H1 (cell line): ENCODE measurements around the gene FOXF1. TPM values are rescaled to one million over a fixed set of nuclear protein-coding genes. Genes with fewer than 3 reads are reported as not detected.
A peak's percentile ranks its signal among the peaks of the same experiment; 100 is the strongest.

ENCODE experiments used
- CTCF ChIA-PET: fragments of 300-600 bp; sonication (Branson Sonifier 250); formaldehyde crosslinking; loops from one replicate; lab custom pipeline; 2021; ENCODE audit not compliant: partially characterized antibody; lab: Charles Lee
- POLR2A ChIA-PET: fragments of 300-600 bp; sonication (Branson Sonifier 250); formaldehyde crosslinking; loops from one replicate; lab custom pipeline; 2021; ENCODE audit warnings: inconsistent platforms; ENCODE audit not compliant: partially characterized antibody; lab: Charles Lee
- DNase-seq, 2 experiments: peaks; one replicate each; pipeline versions ENCODE4 v3.0.0 to v3.0.0-alpha.2; 2010 to 2022; ENCODE audit warnings: low spot score in 2 of 2, low read depth in 1 of 2, mixed read lengths in 1 of 2
- FAIRE-seq: peaks from 2 replicates; lab custom pipeline; 2011; peaks lifted over from hg19 to GRCh38; lab: Jason Lieb, UNC
- H2AFZ ChIP-seq: 2 replicates; pipeline ENCODE4 v1.8.1; 2012; ENCODE audit warnings: low read length, inconsistent platforms
- H2AK5ac ChIP-seq: 2 replicates; pipeline ENCODE4 v1.6.1; 2013; ENCODE audit warnings: low read depth, low read length
- H2BK120ac ChIP-seq: replicated peaks from 2 replicates; pipeline ENCODE3; 2013; ENCODE audit warnings: low read depth, low read length, inconsistent platforms
- H2BK12ac ChIP-seq: 2 replicates; pipeline ENCODE4 v1.6.1; 2013; ENCODE audit warnings: low read depth, low read length
- H2BK15ac ChIP-seq: 2 replicates; pipeline ENCODE4 v1.6.1; 2013; ENCODE audit warnings: low read length
- H2BK20ac ChIP-seq: 2 replicates; pipeline ENCODE4 v1.6.1; 2013; ENCODE audit warnings: low read length
- H2BK5ac ChIP-seq: 2 replicates; pipeline ENCODE4 v1.6.1; 2013; ENCODE audit warnings: low read depth, low read length
- H3K14ac ChIP-seq: 2 replicates; pipeline ENCODE4 v1.6.1; 2013; ENCODE audit warnings: inconsistent platforms; ENCODE audit not compliant: insufficient read length
- H3K18ac ChIP-seq: 2 replicates; pipeline ENCODE4 v1.6.1; 2013; ENCODE audit warnings: low read length; ENCODE audit errors: extremely low read depth
- H3K23ac ChIP-seq: 2 replicates; pipeline ENCODE4 v1.6.1; 2013; ENCODE audit warnings: inconsistent platforms; ENCODE audit not compliant: insufficient read length
- H3K23me2 ChIP-seq: 2 replicates; pipeline ENCODE4 v1.6.1; 2013; ENCODE audit warnings: low read depth, low read length
- H3K27ac ChIP-seq: 2 replicates; pipeline ENCODE4 v1.6.1; 2011; ENCODE audit warnings: low read depth, low read length, inconsistent platforms
- H3K27me3 ChIP-seq, 4 experiments: replicated peaks in 1 of 4; 1 replicate in 1 of 4; 2 replicates in 3 of 4; pipeline versions ENCODE4 v1.6.1 to v1.8.1; 2011 to 2013; ENCODE audit warnings: low read length in 3 of 4, mild to moderate bottlenecking in 3 of 4, inconsistent platforms in 2 of 4, mixed read lengths in 2 of 4, moderate library complexity in 1 of 4; ENCODE audit not compliant: control insufficient read depth in 3 of 4, insufficient read depth in 3 of 4; ENCODE audit errors: extremely low read depth in 1 of 4
- H3K36me3 ChIP-seq, 4 experiments: 2 replicates each; pipeline versions ENCODE4 v1.6.1 to v1.8.1; 2011 to 2013; ENCODE audit warnings: mild to moderate bottlenecking in 4 of 4, low read length in 3 of 4, moderate library complexity in 2 of 4, control low read depth in 1 of 4, inconsistent platforms in 1 of 4; ENCODE audit not compliant: insufficient read depth in 4 of 4, control insufficient read depth in 2 of 4
- H3K4ac ChIP-seq: replicated peaks from 2 replicates; pipeline ENCODE3; 2013; ENCODE audit warnings: low read length, low read depth, mixed read lengths, inconsistent platforms; ENCODE audit not compliant: insufficient read length
- H3K4me1 ChIP-seq, 4 experiments: replicated peaks in 1 of 4; 1 replicate in 1 of 4; 2 replicates in 3 of 4; pipeline versions ENCODE4 v1.6.1 to v1.8.1; 2011 to 2013; ENCODE audit warnings: low read length in 3 of 4, inconsistent platforms in 2 of 4, mixed read lengths in 1 of 4; ENCODE audit not compliant: insufficient read depth in 4 of 4, control insufficient read depth in 3 of 4
- H3K4me2 ChIP-seq, 2 experiments: 2 replicates each; pipeline versions ENCODE4 v1.6.1 to v1.8.1; 2011 to 2013; ENCODE audit warnings: low read depth in 2 of 2, low read length in 2 of 2, control low read depth in 1 of 2, inconsistent platforms in 1 of 2, mild to moderate bottlenecking in 1 of 2; ENCODE audit not compliant: insufficient read depth in 1 of 2
- H3K4me3 ChIP-seq, 4 experiments: fragments of 200-600, 300-600 bp in 1 of 4; sonication (generic), shearing (Covaris generic), sonication (Bioruptor Twin) in 1 of 4; 2 replicates each; pipeline versions ENCODE4 v1.5.1 to v1.8.1; 2011 to 2016; ENCODE audit warnings: low read length in 4 of 4, low read depth in 3 of 4, control low read depth in 2 of 4, inconsistent platforms in 2 of 4, mild to moderate bottlenecking in 2 of 4, mixed read lengths in 1 of 4, moderate library complexity in 1 of 4; ENCODE audit not compliant: insufficient read depth in 2 of 4; ENCODE audit errors: extremely low read depth in 1 of 4
- H3K56ac ChIP-seq: replicated peaks from 2 replicates; pipeline ENCODE3; 2013; ENCODE audit warnings: low read depth, mild to moderate bottlenecking, mixed read lengths, low read length, inconsistent platforms; ENCODE audit not compliant: insufficient read length
- H3K79me1 ChIP-seq: 2 replicates; pipeline ENCODE4 v1.6.1; 2013; ENCODE audit warnings: low read depth, low read length, control low read depth
- H3K79me2 ChIP-seq, 2 experiments: 2 replicates each; pipeline versions ENCODE4 v1.6.1 to v1.8.1; 2012 to 2013; ENCODE audit warnings: low read length in 2 of 2, mild to moderate bottlenecking in 2 of 2, inconsistent platforms in 1 of 2; ENCODE audit not compliant: insufficient read depth in 2 of 2, control insufficient read depth in 1 of 2
- H3K9ac ChIP-seq, 4 experiments: replicated peaks in 1 of 4; 1 replicate in 1 of 4; 2 replicates in 3 of 4; pipeline versions ENCODE4 v1.6.1 to v1.8.1; 2011 to 2013; ENCODE audit warnings: low read depth in 3 of 4, low read length in 3 of 4, control low read depth in 2 of 4, mild to moderate bottlenecking in 2 of 4, moderate library complexity in 2 of 4, inconsistent platforms in 1 of 4; ENCODE audit errors: extremely low read depth in 1 of 4
- H3K9me3 ChIP-seq, 2 experiments: 2 replicates each; pipeline versions ENCODE4 v1.6.1 to v1.8.1; 2012 to 2013; ENCODE audit warnings: mild to moderate bottlenecking in 2 of 2, moderate library complexity in 2 of 2, control low read depth in 1 of 2, inconsistent platforms in 1 of 2, low read depth in 1 of 2, low read length in 1 of 2, mixed read lengths in 1 of 2; ENCODE audit not compliant: insufficient read depth in 2 of 2
- H4K20me1 ChIP-seq, 2 experiments: replicated peaks in 1 of 2; 2 replicates each; pipeline versions ENCODE3 to v1.8.1; 2011 to 2013; ENCODE audit warnings: inconsistent platforms in 2 of 2, low read length in 2 of 2, mild to moderate bottlenecking in 1 of 2; ENCODE audit not compliant: insufficient read depth in 2 of 2, control insufficient read depth in 1 of 2
- H4K5ac ChIP-seq: 2 replicates; pipeline ENCODE4 v1.6.1; 2013; ENCODE audit warnings: low read length, low read depth, mixed read lengths, inconsistent platforms; ENCODE audit not compliant: insufficient read length
- H4K8ac ChIP-seq: 2 replicates; pipeline ENCODE4 v1.8.0; 2013; ENCODE audit warnings: mild to moderate bottlenecking, moderate library complexity, low read length, inconsistent platforms; ENCODE audit not compliant: insufficient read depth; ENCODE audit errors: extremely low read depth
- H4K91ac ChIP-seq: replicated peaks from 2 replicates; pipeline ENCODE3; 2013; ENCODE audit warnings: low read length, mixed read lengths, inconsistent platforms; ENCODE audit not compliant: insufficient read length
- CBX8 ChIP-seq: fragments of 300-800, 300-1000 bp; sonication (generic); IDR thresholded peaks from 2 replicates; pipeline ENCODE4 v1.7.1; 2016; ENCODE audit warnings: low read depth, low read length, borderline replicate concordance
- EP300 ChIP-seq, 2 experiments: IDR thresholded peaks; 1 replicate in 1 of 2; 2 replicates in 1 of 2; pipeline ENCODE4 v1.6.1; 2011 to 2012; ENCODE audit warnings: low read depth in 2 of 2, low read length in 2 of 2, mild to moderate bottlenecking in 2 of 2, borderline replicate concordance in 1 of 2, inconsistent platforms in 1 of 2, moderate library complexity in 1 of 2
- EZH2 ChIP-seq: fragments of 200-600 bp; sonication (generic); IDR thresholded peaks from 2 replicates; pipeline ENCODE4 v1.7.1; 2012; ENCODE audit warnings: low read depth, mild to moderate bottlenecking, moderate library complexity, low read length, inconsistent platforms; ENCODE audit not compliant: severe bottlenecking
- MAFK ChIP-seq: IDR thresholded peaks from 2 replicates; pipeline ENCODE4 v1.6.1; 2012; ENCODE audit warnings: low read depth, mild to moderate bottlenecking, improper control_type of control experiment, low read length
- RNF2 ChIP-seq: fragments of 200-900, 300-1000 bp; sonication (generic); IDR thresholded peaks from 2 replicates; pipeline ENCODE4 v1.7.1; 2016; ENCODE audit warnings: borderline replicate concordance, low read depth, mild to moderate bottlenecking, antibody characterized with exemption, low read length; ENCODE audit not compliant: poor library complexity, severe bottlenecking; ENCODE audit errors: missing control alignments
- SUZ12 ChIP-seq: fragments of 200-600 bp; sonication (generic); IDR thresholded peaks from 2 replicates; pipeline ENCODE4 v1.6.1; 2012; ENCODE audit warnings: mild to moderate bottlenecking, inconsistent platforms, low read length, moderate library complexity, mixed read lengths
- WGBS, 2 experiments: shearing (Covaris generic) in 1 of 2; methylation state at CpG; one replicate each; pipeline versions ENCODE4 v1.1.6 to v1.1.7; 2013 to 2015; ENCODE audit warnings: low lambda C conversion rate in 2 of 2, mixed read lengths in 2 of 2, inconsistent platforms in 1 of 2, low coverage in 1 of 2, missing lambda C conversion rate in 1 of 2; ENCODE audit not compliant: insufficient replicate concordance in 2 of 2, insufficient coverage in 1 of 2, insufficient read length in 1 of 2; ENCODE audit errors: extremely low coverage in 1 of 2, missing lambda C conversion rate in 1 of 2; 5-methylcytosine and 5-hydroxymethylcytosine counted together
- polyA plus RNA-seq, 7 experiments: library from polyadenylated mRNA; depleted of rRNA in 3 of 7; stranded (reverse) in 5 of 7; unstranded in 2 of 7; fragments of >200 nt in 5 of 7; fragments of 200-250 nt in 2 of 7; gene quantifications; 1 replicate in 5 of 7; 2 replicates in 1 of 7; 4 replicates in 1 of 7; pipeline versions ENCODE4 v1.2.1 to v1.2.3, GENCODE V29; 2011 to 2013; ENCODE audit warnings: missing spikeins in 2 of 7, mixed read lengths in 2 of 7
- total RNA-seq: library from RNA; stranded (reverse); fragmentation: NEBNext Ultra II Directional; extraction: Animal tissue kit (Norgen Biotek cat#: 25700); gene quantifications from 2 replicates; pipeline ENCODE4 v1.2.1, GENCODE V29; 2021

Gene FOXF1
- total and polyA plus RNA-seq, 2 of the 8 experiments (the other 6 are each of a cell fraction or from before 2014, with no cell fraction given): 0.02 TPM; not detected in 1

DNA sequence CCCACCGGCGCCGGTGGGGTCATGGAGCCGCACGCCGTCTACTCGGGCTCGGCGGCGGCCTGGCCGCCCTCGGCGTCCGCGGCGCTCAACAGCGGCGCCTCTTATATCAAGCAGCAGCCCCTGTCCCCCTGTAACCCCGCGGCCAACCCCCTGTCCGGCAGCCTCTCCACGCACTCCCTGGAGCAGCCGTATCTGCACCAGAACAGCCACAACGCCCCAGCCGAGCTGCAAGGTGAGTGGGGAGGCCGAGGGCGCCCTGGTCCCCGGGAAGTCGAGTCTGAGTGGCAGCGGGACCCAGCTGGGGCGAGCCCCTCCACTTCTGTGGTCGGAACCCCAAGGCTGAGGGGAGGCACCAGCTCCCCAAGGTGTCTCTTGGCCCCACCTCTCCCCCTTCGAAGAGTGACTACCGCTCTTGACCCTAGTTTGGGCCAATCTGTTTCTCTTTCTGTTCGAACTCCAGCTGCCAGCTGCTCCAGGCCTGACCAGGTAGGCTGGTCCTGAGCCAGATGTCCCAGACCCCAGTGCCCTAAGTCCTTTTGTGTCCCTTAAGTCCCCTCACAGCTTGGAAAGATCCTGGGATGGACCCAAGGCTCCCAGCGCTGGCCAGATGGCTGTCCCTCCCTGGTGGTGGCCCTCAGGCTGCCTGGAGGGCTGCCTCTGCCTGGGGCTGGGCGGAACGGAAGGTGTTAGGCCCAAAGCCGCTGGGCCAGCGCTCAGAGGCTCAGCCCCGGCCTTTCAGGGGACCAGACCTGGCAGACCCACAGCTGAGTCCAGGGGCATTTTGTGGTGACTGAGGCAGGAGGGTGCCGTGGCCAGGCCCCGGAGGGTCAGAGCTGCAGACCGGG is 1.2 kb downstream of the FOXF1 start:
- Histone ChIP-seq H3K79me1 (no peaks in the 10 kb centered on the region), H3K4me3 (peak overlapping the region in 1 of 4 experiments; percentile 60; a peak in 1 of 8 replicates), H3K23ac (no peak overlapping the region), H3K4me1 (peaks cover 3 to 49% (median 31%) of the 10 kb centered on the region in 4 experiments), H2AFZ (no peak overlapping the region), H4K5ac (no peak overlapping the region), H2BK5ac (no peak overlapping the region), H2BK120ac (no peak overlapping the region), H4K8ac (peak overlapping the region; percentile 80), H3K4me2 (peak overlapping the region; percentile 73 to 84; a peak in 3 of 4 replicates), H3K14ac (no peak overlapping the region), H2BK15ac (peak overlapping the region; percentile 72; the same call in 1 of the 2 replicates), H4K91ac (peak overlapping the region; percentile 27), H3K9ac (no peak overlapping the region), H3K27ac (no peak overlapping the region), H3K9me3 (no peaks in the 10 kb centered on the region; a peak in 1 of 4 replicates), H3K23me2 (peaks cover 5% of the 10 kb centered on the region; the same call in 1 of the 2 replicates), H3K18ac (no peak overlapping the region; the same call in 1 of the 2 replicates), H2BK20ac (no peak overlapping the region), H3K56ac (no peak overlapping the region), H4K20me1 (peaks cover 24 to 36% of the 10 kb centered on the region in 2 experiments), H3K27me3 (peaks cover 88 to 97% (median 96%) of the 10 kb centered on the region in 4 experiments; a peak in 6 of 7 replicates), H2BK12ac (peak overlapping the region; percentile 68; the same call in 1 of the 2 replicates), H3K79me2 (no peaks in the 10 kb centered on the region), H3K36me3 (peaks cover 0 to 7% (median 0%) of the 10 kb centered on the region in 4 experiments; a peak in 1 of 8 replicates), H3K4ac (no peak overlapping the region), H2AK5ac (no peak overlapping the region)
- FAIRE-seq (no peak), DNase-seq (no peak)
- TF ChIP-seq SUZ12 (peak; percentile 99), EP300 (IDR thresholded peaks at IDR 0.05; ENCODE audit: borderline replicate concordance in 1 of 2, low read depth in 2 of 2, low read length in 2 of 2) (no peak), EZH2 (peak; percentile 100), CBX8 (peak; percentile 72; the same call in 1 of the 2 replicates), RNF2 (peak; percentile 41), MAFK (no peak)
- ChIA-PET CTCF (interaction anchor here (0.6 to 1.6 kb wide), 9 partner anchors 8 to 1253 kb away, joined by 3 to 6 read pairs (median 3); no protein-coding TSS in a partner anchor), POLR2A (interaction anchor here (1.2 kb wide), 1 partner anchor 18 kb away, joined by 3 read pairs; no protein-coding TSS in a partner anchor)
- WGBS, 2 experiments: 7% methylated on average over 41 of the region's 44 CpGs; no CpG with 5 or more reads in 1 of the 2 experiments
